Measurements from ENCODE around the gene TFF2. TPM values are rescaled to one million over a fixed set of nuclear protein-coding genes. Genes with fewer than 3 reads are reported as not detected.

Gene TFF2
- total and polyA plus RNA-seq, 2 of the 4 experiments (the other 2 are of a cell fraction), result not detected

DNA sequence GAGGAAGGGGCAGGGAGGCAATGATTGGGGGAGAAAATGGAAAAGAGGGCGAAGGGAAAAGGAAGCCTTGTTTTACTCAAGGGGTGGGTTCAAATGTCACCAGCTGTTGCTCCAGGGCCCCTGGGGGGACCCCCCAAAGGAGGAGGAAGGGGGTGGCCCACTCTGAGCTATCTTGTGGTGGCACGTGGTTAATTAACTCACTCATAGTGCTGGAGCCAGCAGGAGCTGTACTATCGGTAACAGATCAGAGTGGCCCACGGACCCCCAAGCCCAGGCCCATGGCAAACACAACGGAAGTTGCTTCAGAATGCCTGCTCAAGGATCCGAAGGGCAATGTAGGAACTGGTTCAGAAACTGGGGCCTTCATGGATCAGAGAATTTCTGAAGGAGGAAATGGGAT is 7.2 kb downstream of the TFF2 start:
- no TSS peak for BruUV-seq (replicated peaks)
- Histone ChIP-seq H3K56ac (ENCODE audit: extremely low read depth, insufficient read depth, low read length) (no peak overlapping the region), H2BK120ac (ENCODE audit: low read depth, low read length) (no peak overlapping the region), H2BK20ac (ENCODE audit: low read depth, low read length) (no peak overlapping the region), H3K4me2 (ENCODE audit: low read depth, low read length) (no peak overlapping the region), H3K27me3 (ENCODE audit: control insufficient read depth, insufficient read depth, low read length) (peaks cover 13% of the 10 kb centered on the region), H3K18ac (ENCODE audit: low read depth, low read length) (no peak overlapping the region), H4K20me1 (ENCODE audit: insufficient read depth, low read length) (no peaks in the 10 kb centered on the region), H3K14ac (replicated peaks; ENCODE audit: low read depth, low read length) (no peak overlapping the region), H3K9me1 (ENCODE audit: insufficient read depth, low read length) (no peaks in the 10 kb centered on the region; the same call in 1 of the 2 replicates), H3K36me3 (ENCODE audit: control insufficient read depth, insufficient read depth, low read length) (no peaks in the 10 kb centered on the region), H4K5ac (ENCODE audit: low read depth, low read length) (no peak overlapping the region), H3K4me1 (ENCODE audit: control insufficient read depth, insufficient read depth, low read length) (no peaks in the 10 kb centered on the region), H4K8ac (ENCODE audit: low read depth in 2 of 2, low read length in 2 of 2) (no peak overlapping the region), H2AK5ac (ENCODE audit: low read depth, low read length) (no peak overlapping the region), H4K91ac (ENCODE audit: insufficient read depth, low read depth, low read length) (no peak overlapping the region), H3K9me3 (ENCODE audit: control insufficient read depth, insufficient read depth, low read length) (no peaks in the 10 kb centered on the region), H3K9ac (ENCODE audit: low read depth, low read length) (no peak overlapping the region), H2BK5ac (ENCODE audit: low read depth, low read length, poor library complexity, severe bottlenecking) (no peak overlapping the region), H3K79me1 (ENCODE audit: low read depth in 1 of 2, low read length in 2 of 2) (no peaks in the 10 kb centered on the region), H3K23ac (ENCODE audit: low read depth, low read length) (no peak overlapping the region), H2AFZ (replicated peaks; ENCODE audit: low read length, poor library complexity) (no peak overlapping the region), H3K27ac (ENCODE audit: insufficient read depth, low read length) (no peak overlapping the region), H2AK9ac (replicated peaks; ENCODE audit: low read depth, low read length, poor library complexity) (no peak overlapping the region), H3K4ac (ENCODE audit: low read depth, low read length) (no peak overlapping the region), H2BK15ac (ENCODE audit: low read depth, low read length) (no peak overlapping the region), H3K4me3 (ENCODE audit: insufficient read depth, low read depth, low read length) (no peak overlapping the region)
- in situ Hi-C loops (cut with MboI; ENCODE audit: low sequenced_read_pairs), result no loop called here
- no peak for ATAC-seq (ENCODE audit: low read depth)
- 44% methylated on average over 3 of the region's 6 CpGs; no CpG with 5 or more reads in 1 of the 2 experiments for WGBS, 2 experiments (ENCODE audit: extremely low coverage in 2 of 2, insufficient read length in 1 of 2)
- dilution Hi-C loops (cut with HindIII; ENCODE audit: low sequenced_read_pairs, unreplicated experiment), result no loop called here
- DNase-seq, result no peak
- ChIA-PET POLR2A (ENCODE audit: unreplicated experiment) (no interaction called here), CTCF (no interaction called here)
- intact Hi-C loops (cut with micrococcal nuclease), result no loop called here
- TF ChIP-seq BHLHE40 (IDR thresholded peaks at IDR 0.05; ENCODE audit: low read depth, low read length) (no peak), POLR2A (IDR thresholded peaks at IDR 0.05; ENCODE audit: low read depth, low read length) (no peak), RCOR1 (IDR thresholded peaks at IDR 0.05; ENCODE audit: insufficient replicate concordance, low read length) (no peak), MXI1 (IDR thresholded peaks at IDR 0.05; ENCODE audit: borderline replicate concordance, low read depth, low read length) (no peak), SMC3 (IDR thresholded peaks at IDR 0.05; ENCODE audit: low read depth, low read length) (no peak), FOS (IDR thresholded peaks at IDR 0.05; ENCODE audit: low read depth, low read length) (no peak), CHD1 (IDR thresholded peaks at IDR 0.05; ENCODE audit: low read depth, low read length) (no peak), MAFK (IDR thresholded peaks at IDR 0.05; ENCODE audit: low read depth, low read length) (no peak), NFE2L2 (IDR thresholded peaks at IDR 0.05; ENCODE audit: low read depth, low read length) (no peak), RFX5 (IDR thresholded peaks at IDR 0.05; ENCODE audit: low read depth, low read length) (no peak), MAZ (IDR thresholded peaks at IDR 0.05; ENCODE audit: borderline replicate concordance, low read depth, low read length) (no peak)
- TF ChIP-seq, protein P1, sequence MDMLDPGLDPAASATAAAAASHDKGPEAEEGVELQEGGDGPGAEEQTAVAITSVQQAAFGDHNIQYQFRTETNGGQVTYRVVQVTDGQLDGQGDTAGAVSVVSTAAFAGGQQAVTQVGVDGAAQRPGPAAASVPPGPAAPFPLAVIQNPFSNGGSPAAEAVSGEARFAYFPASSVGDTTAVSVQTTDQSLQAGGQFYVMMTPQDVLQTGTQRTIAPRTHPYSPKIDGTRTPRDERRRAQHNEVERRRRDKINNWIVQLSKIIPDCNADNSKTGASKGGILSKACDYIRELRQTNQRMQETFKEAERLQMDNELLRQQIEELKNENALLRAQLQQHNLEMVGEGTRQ (IDR thresholded peaks at IDR 0.05; ENCODE audit: low read depth, low read length), result no peak
- TF ChIP-seq, protein P2, sequence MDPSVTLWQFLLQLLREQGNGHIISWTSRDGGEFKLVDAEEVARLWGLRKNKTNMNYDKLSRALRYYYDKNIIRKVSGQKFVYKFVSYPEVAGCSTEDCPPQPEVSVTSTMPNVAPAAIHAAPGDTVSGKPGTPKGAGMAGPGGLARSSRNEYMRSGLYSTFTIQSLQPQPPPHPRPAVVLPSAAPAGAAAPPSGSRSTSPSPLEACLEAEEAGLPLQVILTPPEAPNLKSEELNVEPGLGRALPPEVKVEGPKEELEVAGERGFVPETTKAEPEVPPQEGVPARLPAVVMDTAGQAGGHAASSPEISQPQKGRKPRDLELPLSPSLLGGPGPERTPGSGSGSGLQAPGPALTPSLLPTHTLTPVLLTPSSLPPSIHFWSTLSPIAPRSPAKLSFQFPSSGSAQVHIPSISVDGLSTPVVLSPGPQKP (IDR thresholded peaks at IDR 0.05; ENCODE audit: borderline replicate concordance, low read depth, low read length), result no peak
